Measurements from ENCODE around the gene CCL11.
A peak's percentile ranks its signal among the peaks of the same experiment; 100 is the strongest.
"Not testable (repeated sequence)": the region's sequence is repeated elsewhere in the genome, so short reads cannot be mapped to it uniquely, and the experiment has no call there.

The CCL11 gene

GRCh38 chr17:34307110-34307509 lies 21.6 kb downstream of the CCL11 start:
- no peak for DNase-seq (ENCODE audit: low read depth in 2 of 2)

GRCh38 chr17:34308371-34308770 lies 22.8 kb downstream of the CCL11 start:
- no peak for DNase-seq (ENCODE audit: low read depth in 2 of 2)

- DNase-seq (ENCODE audit: low read depth in 2 of 2): no peak
These were observed 25.7 kb downstream of the CCL11 start for GRCh38 chr17:34311291-34311690.

GRCh38 chr17:34312080-34312479 lies 26.5 kb downstream of the CCL11 start:
- DNase-seq (ENCODE audit: low read depth in 2 of 2): no peak

- DNase-seq (ENCODE audit: low read depth in 2 of 2): no peak
These were observed 27.6 kb downstream of the CCL11 start for GRCh38 chr17:34313164-34313563.

- no peak for DNase-seq (ENCODE audit: low read depth in 2 of 2)
These were observed 28.7 kb downstream of the CCL11 start for GRCh38 chr17:34314279-34314678.

GRCh38 chr17:34318474-34318873 lies 32.9 kb downstream of the CCL11 start:
- peak; percentile 5 to 8 for DNase-seq (ENCODE audit: low read depth in 2 of 2)

GRCh38 chr17:34319039-34319483 lies 33.5 kb downstream of the CCL11 start, which contains the start of gene CCL8:
CCL8 (plus strand) TSS chr17:34319435; CDS start chr17:34319502, 67 bp downstream.
- DNase-seq (ENCODE audit: low read depth in 2 of 2): no peak

- no peak for DNase-seq (ENCODE audit: low read depth in 2 of 2)
These were observed 36.4 kb downstream of the CCL11 start for GRCh38 chr17:34321964-34322363.

- not testable (repeated sequence) for DNase-seq (ENCODE audit: low read depth in 2 of 2)
These were observed 42.0 kb downstream of the CCL11 start for GRCh38 chr17:34327580-34327979.

- DNase-seq (ENCODE audit: low read depth in 2 of 2): no peak
These were observed 52.2 kb downstream of the CCL11 start for GRCh38 chr17:34337701-34338100.
